IPS-NIHi7 (cell line): ENCODE measurements around the gene ZBTB16.

ENCODE experiments used
- DNase-seq: peaks from one replicate; pipeline ENCODE4 v3.0.0; 2012; ENCODE audit warnings: mixed read lengths; ENCODE audit errors: extremely low spot score

ZBTB16 gene

GRCh38 chr11:114188851-114189570 is 129.5 kb downstream of the ZBTB16 start:
- no peak for DNase-seq

- no peak for DNase-seq
These were observed 131.1 kb downstream of the ZBTB16 start for GRCh38 chr11:114190630-114191029.

- DNase-seq: no peak
These were observed 132.4 kb downstream of the ZBTB16 start for GRCh38 chr11:114191893-114192292.

DNA sequence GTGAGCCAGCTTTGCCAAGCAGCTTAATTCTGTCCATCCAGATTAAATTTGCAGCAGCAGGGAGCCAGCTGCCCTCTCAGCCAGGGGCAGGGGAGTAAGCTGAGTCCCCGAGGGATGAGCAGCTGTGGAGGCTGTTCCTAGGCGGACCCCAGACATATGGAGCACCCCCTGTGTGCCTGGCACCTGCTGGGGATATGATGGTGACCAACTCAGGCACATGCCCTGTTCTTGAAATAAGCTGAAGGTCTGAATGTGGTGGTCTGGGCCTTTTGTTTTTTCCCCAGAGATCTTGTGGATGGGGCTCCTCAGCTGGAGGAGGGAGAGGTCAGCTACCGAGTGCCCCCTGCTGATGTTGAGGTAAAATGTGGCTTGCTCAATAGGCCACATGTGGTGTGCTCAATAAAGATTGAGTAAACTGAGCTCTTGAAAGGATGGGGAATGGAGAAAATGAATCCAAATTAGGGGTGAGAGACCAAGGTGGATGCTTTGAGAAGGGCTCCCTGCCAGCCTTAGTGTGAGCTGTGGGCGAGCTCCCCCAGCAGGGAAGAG is 133.4 kb downstream of the ZBTB16 start:
- DNase-seq: no peak

DNA sequence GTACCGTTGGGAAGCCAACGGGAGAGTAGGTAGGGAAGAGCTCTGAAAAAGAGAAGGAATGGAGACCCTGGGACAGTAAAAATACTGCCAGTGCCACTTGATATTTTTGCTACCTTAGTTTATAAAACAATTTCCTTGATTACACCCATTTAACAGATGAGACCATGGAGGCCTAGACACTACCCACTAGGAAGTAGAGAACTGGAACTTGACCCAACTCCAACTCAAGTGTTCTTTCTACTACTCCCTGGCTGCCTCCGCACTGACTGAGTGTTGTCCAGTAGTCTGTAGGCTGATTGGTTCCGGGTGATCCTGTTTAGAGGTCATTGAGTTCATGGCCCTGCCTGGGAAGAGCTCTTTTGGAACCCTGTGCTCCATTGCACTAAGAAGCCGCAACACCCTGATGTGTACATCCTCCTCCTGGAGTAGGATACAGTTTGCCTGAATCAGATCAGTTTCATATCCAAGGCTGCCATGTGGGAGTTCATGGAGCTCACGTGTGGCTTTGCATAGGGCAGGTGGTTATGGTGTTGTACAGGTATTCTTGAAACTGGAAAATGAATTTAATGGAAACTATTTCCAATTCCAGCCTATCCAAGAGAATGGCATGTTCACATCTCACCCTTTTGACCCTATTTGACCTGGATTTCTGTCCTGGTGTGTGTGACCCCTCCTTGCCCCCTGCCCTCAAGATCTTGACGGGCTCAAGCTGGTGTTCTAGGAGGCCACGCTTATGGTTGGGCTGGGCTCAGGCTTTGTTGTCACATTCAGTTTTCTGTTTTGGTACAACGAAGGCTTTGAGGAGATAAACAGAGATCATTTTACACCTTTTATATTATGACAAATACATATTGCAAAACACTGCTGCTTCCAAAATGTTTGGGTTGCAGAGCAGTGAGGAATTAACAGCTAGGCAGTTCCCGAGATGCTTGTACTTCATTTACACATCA is 134.5 kb downstream of the ZBTB16 start:
- no peak for DNase-seq

- no peak for DNase-seq
These were observed 135.2 kb downstream of the ZBTB16 start for GRCh38 chr11:114194702-114195101.

DNA sequence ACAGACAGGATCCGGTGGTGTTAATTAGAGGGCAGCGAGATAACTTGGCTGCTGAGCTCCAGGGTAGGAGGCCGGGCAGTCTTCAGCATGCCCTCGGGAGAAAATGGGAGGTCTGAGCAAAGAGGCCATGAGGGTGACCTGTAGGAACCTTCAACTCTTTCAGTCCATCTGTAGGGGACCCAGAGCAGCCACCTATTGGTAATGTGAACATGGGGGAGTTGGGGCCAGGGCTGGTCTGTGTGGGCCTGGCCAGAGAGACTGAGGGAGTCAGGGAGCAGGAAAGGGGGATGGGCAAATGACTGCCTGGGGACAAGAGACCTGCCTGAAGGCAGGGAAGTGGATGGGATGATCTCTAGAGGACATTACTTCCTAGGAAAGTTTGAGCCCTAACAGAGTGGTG is 135.6 kb downstream of the ZBTB16 start:
- no peak for DNase-seq

DNA sequence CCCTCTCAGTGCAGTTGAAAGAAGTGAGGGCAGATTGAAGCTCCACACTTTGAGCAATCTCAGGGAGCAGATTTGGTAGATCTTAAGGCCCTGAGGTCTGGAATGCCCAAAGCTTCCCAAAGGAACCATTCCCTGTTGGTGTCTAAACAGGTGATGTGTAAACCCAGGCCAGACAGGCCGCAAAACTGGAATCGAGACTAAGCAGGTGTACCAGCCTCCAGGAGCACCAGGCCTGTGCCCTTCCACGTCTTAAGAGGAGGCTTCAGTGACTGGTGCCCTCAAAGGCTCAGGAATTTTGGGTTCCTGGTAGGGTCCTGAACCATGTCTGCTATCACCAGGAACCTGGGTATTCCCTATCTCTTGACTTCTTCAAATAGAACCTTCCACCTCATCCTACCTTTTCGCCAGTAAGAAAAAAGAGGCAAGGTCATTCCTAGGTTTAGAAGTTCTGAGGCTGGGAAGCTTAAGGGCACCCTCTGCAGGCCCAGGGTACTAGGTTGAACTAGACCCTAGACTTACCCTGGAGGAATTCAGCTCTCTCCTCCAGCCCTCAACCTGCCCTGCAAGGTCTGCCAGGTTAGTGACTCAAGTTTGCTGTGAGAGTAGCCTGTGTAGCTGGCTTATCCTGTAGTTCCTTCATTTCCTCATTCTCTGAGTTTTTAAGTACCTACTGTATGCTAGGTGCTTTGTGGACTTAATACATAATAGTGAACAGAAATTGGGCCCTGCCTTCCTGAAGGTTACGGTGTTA is 136.6 kb downstream of the ZBTB16 start:
- peak; percentile 43 for DNase-seq

GRCh38 chr11:114196997-114197703 is 137.6 kb downstream of the ZBTB16 start:
- DNase-seq: no peak

GRCh38 chr11:114197799-114198500 is 138.4 kb downstream of the ZBTB16 start:
- no peak for DNase-seq

DNA sequence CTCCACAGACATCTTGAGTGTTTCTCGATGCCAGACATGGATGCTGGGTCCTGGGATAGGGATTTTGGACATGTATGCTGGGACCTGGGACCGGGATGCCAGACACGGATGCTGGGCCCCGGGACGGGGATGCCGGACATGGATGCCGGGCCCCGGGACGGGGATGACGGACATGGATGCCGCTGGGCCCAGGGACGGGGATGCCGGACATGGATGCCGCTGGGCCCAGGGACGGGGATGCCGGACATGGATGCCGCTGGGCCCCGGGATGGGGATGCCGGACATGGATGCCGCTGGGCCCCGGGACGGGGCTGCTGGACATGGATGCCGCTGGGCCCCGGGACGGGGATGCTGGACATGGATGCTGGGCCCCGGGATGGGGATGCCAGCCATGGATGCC is 139.5 kb downstream of the ZBTB16 start:
- DNase-seq: no peak

GRCh38 chr11:114200351-114201133 is 141.0 kb downstream of the ZBTB16 start:
- DNase-seq: no peak

DNA sequence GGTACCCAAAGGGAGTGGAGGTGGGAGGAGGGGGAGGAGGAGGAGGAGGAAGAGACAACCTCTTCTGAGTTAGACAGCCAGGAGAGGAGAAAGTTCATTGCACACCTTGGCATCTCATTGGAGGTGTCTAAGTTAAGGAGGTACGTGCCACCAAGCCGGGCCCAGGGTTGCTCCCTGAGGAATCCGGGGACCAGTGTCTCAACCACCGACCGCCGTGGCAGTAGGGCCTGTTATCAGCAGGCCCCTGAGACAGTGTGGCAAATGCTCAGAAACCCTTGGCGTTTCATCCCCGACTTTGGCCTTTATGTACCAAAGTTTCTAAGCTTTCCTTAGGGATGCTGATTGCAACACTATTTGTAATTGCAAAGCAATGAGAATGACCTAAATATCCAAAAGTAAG is 141.7 kb downstream of the ZBTB16 start:
- DNase-seq: no peak

- no peak for DNase-seq
These were observed 142.6 kb downstream of the ZBTB16 start for GRCh38 chr11:114202011-114202609.

- DNase-seq: no peak
These were observed 147.6 kb downstream of the ZBTB16 start for GRCh38 chr11:114207096-114207495.

DNA sequence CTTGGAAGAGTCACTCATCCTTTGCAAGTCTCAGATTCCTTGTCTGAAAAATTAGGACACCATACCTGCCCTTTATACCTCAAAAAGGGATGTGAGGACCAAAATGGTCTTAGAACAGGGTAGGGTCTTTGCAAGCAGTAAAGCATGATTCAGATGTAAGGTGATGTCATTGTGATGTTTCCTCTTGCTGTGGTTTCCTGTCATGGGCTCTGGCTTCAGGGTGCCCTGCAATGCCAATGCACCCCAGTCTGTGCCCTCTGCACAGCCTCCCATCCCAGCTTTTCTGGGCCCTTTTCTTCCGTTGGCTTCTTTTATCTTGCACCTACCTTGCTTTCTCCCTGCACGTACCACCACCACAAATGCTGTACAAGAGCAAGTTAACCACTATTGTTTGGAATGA is 148.9 kb downstream of the ZBTB16 start:
- no peak for DNase-seq

- no peak for DNase-seq
These were observed 149.8 kb downstream of the ZBTB16 start for GRCh38 chr11:114209343-114209742.

DNA sequence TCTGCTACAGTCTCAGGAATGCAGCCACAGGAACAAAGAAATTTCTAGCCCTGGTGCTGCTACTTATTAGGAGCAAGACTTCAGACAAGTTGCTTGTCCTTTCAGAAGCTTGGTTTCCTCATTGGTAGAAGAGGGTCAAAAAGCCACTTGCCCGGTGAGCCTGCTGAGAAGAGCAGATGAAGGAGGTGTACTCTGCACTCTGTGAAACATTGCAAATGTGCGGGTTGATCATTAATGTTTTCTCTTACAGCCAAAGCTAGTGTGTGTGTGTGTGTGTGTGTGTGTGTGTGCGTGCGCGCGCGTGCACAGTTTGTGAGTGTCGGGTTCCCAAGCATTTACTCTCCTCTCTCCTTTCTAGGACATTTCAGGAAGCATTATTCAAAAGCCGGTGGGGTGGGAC is 150.4 kb downstream of the ZBTB16 start:
- no peak for DNase-seq

GRCh38 chr11:114211444-114212121 is 152.1 kb downstream of the ZBTB16 start:
- DNase-seq: no peak
